Activated T-cell treated with anti-CD3 and anti-CD28 coated beads, Interleukin-2, amount 50 U/mL, for 24 hours (primary cell): ENCODE data around the gene COG6.

Experiments used
- DNase-seq: peaks from one replicate; pipeline ENCODE4 v3.0.0-alpha.2; 2020
- H3K27ac Mint-ChIP-seq: 2 replicates; pipeline ENCODE4 v1.8.0; 2020; ENCODE audit warnings: mild to moderate bottlenecking, mixed read lengths
- H3K27me3 Mint-ChIP-seq: 2 replicates; pipeline ENCODE4 v1.8.0; 2020; ENCODE audit warnings: mixed read lengths
- H3K36me3 Mint-ChIP-seq: 2 replicates; pipeline ENCODE4 v1.8.0; 2020; ENCODE audit warnings: low read depth, mixed read lengths
- H3K4me1 Mint-ChIP-seq: 2 replicates; pipeline ENCODE4 v1.8.0; 2020; ENCODE audit warnings: low read depth, mixed read lengths
- H3K4me3 Mint-ChIP-seq: 2 replicates; pipeline ENCODE4 v1.8.0; 2020; ENCODE audit warnings: mild to moderate bottlenecking, moderate library complexity, mixed read lengths
- H3K9me3 Mint-ChIP-seq: 2 replicates; pipeline ENCODE4 v1.8.0; 2020; ENCODE audit warnings: mixed read lengths

The COG6 gene

DNA sequence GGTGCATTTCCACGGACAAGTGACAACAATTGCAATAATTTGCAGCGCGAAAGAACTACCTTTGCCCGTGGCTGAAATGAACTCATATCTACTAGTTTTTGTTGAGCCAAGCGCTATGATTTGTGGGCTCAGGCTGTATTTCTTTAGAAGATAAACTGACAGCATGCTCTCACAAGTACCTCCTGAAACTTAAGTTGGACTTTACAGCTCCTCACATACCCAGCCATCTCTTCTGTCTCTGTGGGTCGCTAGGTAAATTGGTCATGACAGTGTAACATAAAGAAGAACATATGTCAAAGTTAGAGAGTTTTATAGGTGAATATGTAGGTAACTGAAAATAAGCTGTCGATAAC lies 839 bp downstream of the COG6 start:
- Mint-ChIP-seq H3K27me3 (no peaks in the 10 kb centered on the region), H3K4me1 (peaks cover 33% of the 10 kb centered on the region), H3K9me3 (peaks cover 4% of the 10 kb centered on the region), H3K4me3 (peak overlapping the region; percentile 89), H3K36me3 (peaks cover 26% of the 10 kb centered on the region), H3K27ac (peak overlapping the region; percentile 92)
- DNase-seq = no peak

DNA sequence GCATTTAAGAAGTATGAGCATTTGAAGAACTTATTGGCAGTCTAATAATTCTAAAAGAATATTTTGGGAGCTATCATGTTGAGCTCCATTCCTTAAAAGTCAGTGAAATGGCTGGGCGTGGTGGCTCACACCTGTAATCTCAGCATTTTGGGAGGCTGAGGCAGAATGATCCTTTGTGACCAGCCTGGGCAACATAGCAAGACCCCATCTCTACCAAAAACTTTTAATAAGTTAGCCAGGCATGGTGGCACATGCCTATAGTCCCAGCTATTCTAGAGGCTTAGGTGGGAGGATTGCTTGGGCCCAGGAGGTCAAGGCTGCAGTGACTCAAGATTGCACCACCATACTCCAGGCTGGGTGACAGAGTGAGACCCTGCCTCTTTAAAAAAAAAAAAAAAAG lies 8.0 kb downstream of the COG6 start:
- Mint-ChIP-seq H3K4me3 (no peak overlapping the region), H3K9me3 (no peaks in the 10 kb centered on the region), H3K36me3 (peaks cover 56% of the 10 kb centered on the region), H3K27me3 (no peaks in the 10 kb centered on the region), H3K4me1 (peaks cover 13% of the 10 kb centered on the region), H3K27ac (no peak overlapping the region)
- no peak for DNase-seq

DNA sequence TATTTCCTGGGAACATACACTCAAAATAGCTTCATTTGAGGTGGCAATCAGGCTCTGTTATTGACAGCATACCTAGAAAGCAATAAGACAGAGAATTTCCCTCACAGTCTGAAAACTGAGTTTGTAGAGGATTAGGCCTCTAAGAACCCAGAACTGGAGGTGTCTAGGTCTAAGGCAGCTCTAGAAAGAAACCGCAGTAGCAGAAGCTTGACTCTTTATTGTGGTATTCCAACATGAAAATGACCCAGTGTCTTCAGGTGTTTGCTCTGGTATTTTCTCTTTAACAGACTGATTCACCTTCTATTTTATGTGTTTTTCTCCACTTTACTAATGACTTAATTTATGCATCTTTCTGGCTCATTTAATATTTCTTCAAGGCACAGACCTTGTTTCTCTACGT lies 8.5 kb downstream of the COG6 start:
- no peak for DNase-seq
- peaks cover 58% of the 10 kb centered on the region for H3K36me3 Mint-ChIP-seq
- no peak overlapping the region for H3K27ac Mint-ChIP-seq
- peaks cover 11% of the 10 kb centered on the region for H3K4me1 Mint-ChIP-seq
- no peak overlapping the region for H3K4me3 Mint-ChIP-seq
- no peaks in the 10 kb centered on the region for H3K27me3 Mint-ChIP-seq
- no peaks in the 10 kb centered on the region for H3K9me3 Mint-ChIP-seq

DNA sequence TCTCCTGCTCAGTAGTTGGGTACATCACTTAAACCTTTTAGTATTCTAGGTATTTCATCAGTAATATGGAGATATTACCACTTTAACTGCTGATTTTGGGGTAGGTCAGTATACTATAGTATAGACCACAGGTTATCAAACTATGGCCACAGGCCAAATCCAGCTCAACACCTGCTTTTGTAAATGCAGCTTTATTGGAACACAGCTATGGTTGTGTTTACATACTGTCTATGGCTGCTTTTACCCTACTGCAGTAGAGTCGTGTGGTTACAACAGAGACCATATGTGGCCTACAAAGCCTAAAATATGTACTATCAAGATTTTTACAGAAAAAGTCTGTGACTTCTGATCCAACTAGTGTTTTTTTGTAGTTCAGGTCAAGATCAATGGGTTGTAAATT lies 10.3 kb downstream of the COG6 start:
- Mint-ChIP-seq H3K27me3 (no peaks in the 10 kb centered on the region), H3K36me3 (peaks cover 46% of the 10 kb centered on the region), H3K27ac (no peak overlapping the region)

DNA sequence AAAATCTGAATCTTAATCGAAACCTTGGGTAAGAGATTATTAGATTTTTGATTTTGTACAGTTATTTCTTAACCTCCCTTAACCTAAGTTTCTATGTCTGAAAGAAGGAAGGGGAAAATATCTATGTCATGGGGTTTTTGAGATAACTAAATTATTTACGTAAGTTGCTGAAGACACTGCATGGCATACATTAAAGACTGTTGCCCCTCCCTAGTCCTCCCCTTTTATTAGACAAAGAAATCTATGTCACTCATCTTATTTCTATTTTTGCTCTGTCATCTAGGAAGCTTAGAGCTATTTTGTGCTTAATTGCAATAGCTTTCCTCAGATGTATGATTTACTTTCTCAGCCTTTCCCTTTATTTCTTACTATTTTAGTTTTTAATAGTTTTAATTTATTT lies 15.0 kb downstream of the COG6 start:
- DNase-seq = no peak
- Mint-ChIP-seq H3K4me1 (peaks cover 6% of the 10 kb centered on the region), H3K36me3 (peaks cover 36% of the 10 kb centered on the region), H3K27ac (no peak overlapping the region), H3K4me3 (no peak overlapping the region), H3K27me3 (no peaks in the 10 kb centered on the region), H3K9me3 (peaks cover 3% of the 10 kb centered on the region)

More for the DNA sequence above, 10.3 kb downstream of the COG6 start:
- peaks cover 9% of the 10 kb centered on the region for H3K4me1 Mint-ChIP-seq
- no peak overlapping the region for H3K4me3 Mint-ChIP-seq
- DNase-seq = no peak
- H3K9me3 Mint-ChIP-seq = no peaks in the 10 kb centered on the region

DNA sequence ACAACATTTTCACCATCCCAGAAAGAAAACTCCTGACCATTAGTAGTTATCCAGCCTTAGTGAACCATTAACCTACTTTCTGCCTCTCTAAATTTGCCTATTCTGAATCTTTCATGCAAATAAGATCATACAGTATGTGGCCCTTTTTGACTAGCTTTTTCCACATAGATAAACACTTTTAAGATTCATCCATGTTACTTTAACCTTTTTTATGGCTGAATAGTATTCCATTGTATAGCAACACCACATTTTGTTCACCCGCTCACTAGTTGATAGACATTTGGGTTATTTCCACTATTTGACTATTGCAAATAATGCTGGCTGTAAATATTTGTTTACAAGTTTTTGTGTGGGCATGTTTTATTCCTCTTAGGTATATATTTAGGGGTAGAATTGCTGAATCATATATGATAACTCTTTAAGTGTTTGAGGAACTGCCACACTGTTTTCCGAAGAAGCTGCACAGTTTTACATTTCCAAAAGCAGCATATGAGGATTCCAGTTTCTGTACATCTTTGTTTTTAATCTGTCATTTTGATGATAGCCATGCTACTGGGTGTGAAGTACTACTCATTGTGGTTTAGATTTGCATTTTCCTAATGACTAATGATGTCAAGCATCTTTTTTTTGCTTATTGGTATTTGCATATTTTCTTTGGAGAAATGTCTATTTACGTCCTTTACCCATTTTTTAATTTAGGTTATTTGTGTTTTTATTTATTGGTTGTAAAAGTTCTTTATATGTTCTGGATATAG lies 17.1 kb downstream of the COG6 start:
- H3K4me3 Mint-ChIP-seq = no peak overlapping the region

DNA sequence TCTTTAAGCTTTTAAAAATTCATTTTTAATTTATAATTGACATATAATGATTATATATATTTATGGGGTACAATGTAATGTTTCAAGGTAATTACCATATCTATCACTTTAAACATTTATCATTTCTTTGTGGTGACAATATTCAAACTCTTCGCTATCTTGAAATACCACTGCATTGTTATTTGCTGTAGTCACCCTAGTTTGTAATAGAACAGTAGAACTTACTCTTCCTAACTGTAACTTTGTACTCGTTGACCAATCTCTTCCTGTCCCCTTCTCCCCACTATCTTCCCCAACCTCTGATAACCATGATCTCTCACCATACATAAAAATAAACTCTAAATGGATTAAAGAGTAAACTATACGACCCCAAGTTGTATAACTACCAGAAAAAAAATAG lies 20.4 kb downstream of the COG6 start:
- DNase-seq = no peak
- peaks cover 6% of the 10 kb centered on the region for H3K4me1 Mint-ChIP-seq
- no peaks in the 10 kb centered on the region for H3K27me3 Mint-ChIP-seq
- H3K36me3 Mint-ChIP-seq = peaks cover 36% of the 10 kb centered on the region
- H3K9me3 Mint-ChIP-seq = peaks cover 3% of the 10 kb centered on the region
- H3K4me3 Mint-ChIP-seq = no peak overlapping the region
- H3K27ac Mint-ChIP-seq = no peak overlapping the region

More for the DNA sequence above, 17.1 kb downstream of the COG6 start:
- no peak overlapping the region for H3K27ac Mint-ChIP-seq
- peaks cover 3% of the 10 kb centered on the region for H3K9me3 Mint-ChIP-seq
- H3K4me1 Mint-ChIP-seq = peaks cover 6% of the 10 kb centered on the region
- H3K27me3 Mint-ChIP-seq = no peaks in the 10 kb centered on the region
- DNase-seq = no peak
- peaks cover 18% of the 10 kb centered on the region for H3K36me3 Mint-ChIP-seq

DNA sequence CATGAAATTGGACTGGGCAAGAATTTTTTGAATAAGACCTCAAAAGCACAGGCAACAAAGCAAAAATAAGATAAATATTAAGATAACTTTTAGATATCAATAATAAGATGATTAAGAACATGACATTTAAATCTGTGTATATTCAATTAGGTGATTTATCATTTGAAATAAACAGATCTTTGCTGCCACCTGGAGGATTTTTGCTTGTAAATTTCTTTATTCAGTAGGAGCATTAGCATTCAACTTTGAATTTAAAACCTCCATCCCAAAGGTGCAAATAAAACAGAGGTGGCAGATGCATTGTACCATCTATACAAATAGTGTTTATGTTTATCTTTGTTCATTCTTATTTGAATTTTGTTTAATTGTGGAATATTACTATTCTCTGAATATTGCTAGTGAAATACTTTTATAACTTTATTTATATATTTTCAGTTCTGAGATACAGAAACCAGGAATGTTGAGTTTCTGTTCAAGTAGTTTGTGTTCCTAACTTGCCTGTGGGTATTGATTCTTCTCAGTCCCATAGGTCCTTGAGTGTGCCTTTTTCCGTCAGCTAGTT lies 20.9 kb downstream of the COG6 start:
- Mint-ChIP-seq H3K4me3 (no peak overlapping the region), H3K27ac (no peak overlapping the region), H3K27me3 (no peaks in the 10 kb centered on the region), H3K9me3 (peaks cover 3% of the 10 kb centered on the region), H3K4me1 (peaks cover 6% of the 10 kb centered on the region), H3K36me3 (peaks cover 36% of the 10 kb centered on the region)
- DNase-seq = no peak

DNA sequence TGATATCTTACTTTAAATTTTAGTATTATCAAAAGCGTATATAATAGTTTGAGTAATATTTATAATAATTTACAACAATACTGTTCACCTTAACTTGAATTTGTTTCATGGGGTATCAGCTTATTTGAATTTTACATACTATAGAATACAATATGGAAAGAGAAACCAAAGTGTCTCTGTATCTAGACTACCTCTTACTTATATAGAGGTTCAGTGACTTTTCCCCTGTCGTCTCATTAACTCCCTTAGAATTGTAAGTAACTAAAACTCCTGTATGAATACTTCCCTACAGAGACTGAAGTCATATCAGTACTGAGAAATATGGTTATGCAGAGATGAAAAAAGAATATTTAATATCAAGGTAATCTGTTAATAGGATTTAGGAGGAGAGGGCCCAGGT lies 26.8 kb downstream of the COG6 start:
- Mint-ChIP-seq H3K27me3 (no peaks in the 10 kb centered on the region), H3K9me3 (no peaks in the 10 kb centered on the region), H3K4me1 (peaks cover 9% of the 10 kb centered on the region), H3K4me3 (no peak overlapping the region), H3K27ac (peak overlapping the region; percentile 41), H3K36me3 (peaks cover 44% of the 10 kb centered on the region)
- DNase-seq = no peak

DNA sequence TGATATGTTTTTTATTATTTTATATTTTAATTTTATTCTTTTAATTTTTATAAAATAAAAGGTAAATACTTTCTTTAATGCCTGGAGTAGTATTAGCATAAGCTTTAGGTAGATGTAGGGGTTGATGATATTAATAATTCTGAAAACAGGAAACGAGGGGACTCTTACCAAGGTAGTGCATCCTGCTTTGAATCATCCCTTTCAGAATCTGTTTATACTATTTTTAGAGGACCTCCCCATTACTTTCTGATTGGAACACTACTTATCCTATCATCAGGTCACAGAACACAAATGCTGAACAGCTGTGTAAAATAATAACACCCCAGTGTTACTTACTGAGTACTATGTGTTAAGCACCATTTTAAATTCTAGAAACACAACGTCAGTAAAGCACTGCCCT lies 27.3 kb downstream of the COG6 start:
- no peaks in the 10 kb centered on the region for H3K27me3 Mint-ChIP-seq
- no peak overlapping the region for H3K4me3 Mint-ChIP-seq
- peaks cover 11% of the 10 kb centered on the region for H3K4me1 Mint-ChIP-seq
- no peak for DNase-seq
- no peak overlapping the region for H3K27ac Mint-ChIP-seq
- peaks cover 47% of the 10 kb centered on the region for H3K36me3 Mint-ChIP-seq
- no peaks in the 10 kb centered on the region for H3K9me3 Mint-ChIP-seq

DNA sequence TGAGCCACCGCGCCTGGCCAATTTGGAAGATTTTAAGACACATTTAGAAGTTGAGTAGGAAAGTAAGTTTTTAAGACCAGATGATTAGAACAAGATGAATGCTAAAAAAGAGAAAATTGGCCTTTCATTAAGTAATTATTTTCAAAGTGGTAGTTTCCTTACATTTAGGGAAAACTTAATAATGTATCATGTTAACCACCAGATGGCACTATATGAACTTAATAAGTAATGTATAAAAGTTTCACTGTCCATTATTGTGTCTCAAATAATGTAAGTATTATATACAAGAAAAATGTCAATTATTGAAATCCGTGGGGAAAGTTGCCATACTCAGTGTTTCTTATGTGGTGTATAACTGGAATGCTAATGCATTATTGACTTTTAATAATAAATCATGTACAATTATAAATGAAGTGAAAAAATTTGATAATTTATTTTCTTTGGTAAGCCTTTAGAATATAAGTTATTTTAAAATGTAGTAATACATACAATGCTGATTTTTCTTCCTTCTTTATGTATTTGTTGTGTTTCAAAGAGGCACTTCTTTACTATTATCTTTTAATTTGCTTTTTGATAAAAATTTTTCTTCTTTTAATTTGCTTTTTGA lies 29.2 kb downstream of the COG6 start:
- Mint-ChIP-seq H3K4me1 (peaks cover 27% of the 10 kb centered on the region), H3K27ac (no peak overlapping the region), H3K27me3 (no peaks in the 10 kb centered on the region), H3K9me3 (no peaks in the 10 kb centered on the region), H3K4me3 (no peak overlapping the region), H3K36me3 (peaks cover 48% of the 10 kb centered on the region)
- DNase-seq = no peak

DNA sequence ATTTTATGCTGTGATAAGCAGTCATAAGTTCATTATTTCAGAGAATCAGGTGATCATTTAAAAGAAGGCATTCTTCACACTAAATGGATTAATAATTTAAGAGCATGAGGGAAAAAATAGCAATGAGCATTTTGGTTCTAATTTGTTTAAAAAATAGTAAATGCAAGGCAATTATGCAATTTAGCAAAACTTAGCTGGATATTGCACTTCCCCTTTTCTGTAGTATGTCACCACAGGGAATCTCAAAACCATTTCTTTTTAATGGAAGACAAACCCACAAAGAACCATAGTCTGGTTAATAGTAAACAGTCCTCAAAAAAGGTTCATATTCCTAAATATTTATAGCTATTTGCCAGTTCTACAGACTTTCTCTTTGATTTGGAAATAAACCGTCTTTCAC lies 30.2 kb downstream of the COG6 start:
- no peak overlapping the region for H3K4me3 Mint-ChIP-seq
- peaks cover 27% of the 10 kb centered on the region for H3K4me1 Mint-ChIP-seq
- peaks cover 43% of the 10 kb centered on the region for H3K36me3 Mint-ChIP-seq
- no peak for DNase-seq
- no peaks in the 10 kb centered on the region for H3K9me3 Mint-ChIP-seq
- no peaks in the 10 kb centered on the region for H3K27me3 Mint-ChIP-seq
- no peak overlapping the region for H3K27ac Mint-ChIP-seq

DNA sequence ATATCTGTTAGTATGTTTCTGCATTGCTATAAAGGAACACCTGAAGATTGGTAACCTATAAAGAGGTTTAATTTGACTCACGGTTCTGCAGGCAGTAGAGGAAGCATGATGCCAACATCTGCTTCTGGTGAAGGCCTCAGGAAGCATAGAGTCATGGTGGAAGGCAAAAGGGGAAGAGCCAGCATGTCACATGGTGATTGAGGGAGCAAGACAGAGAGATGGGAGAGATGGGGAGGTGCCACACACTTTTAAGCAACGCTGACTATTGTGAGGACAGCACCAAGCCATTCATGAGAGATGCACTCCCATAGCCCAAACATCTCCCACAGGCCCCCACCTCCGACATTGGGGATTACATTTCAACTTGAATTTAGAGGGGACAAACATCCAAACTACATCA lies 32.8 kb downstream of the COG6 start:
- no peaks in the 10 kb centered on the region for H3K27me3 Mint-ChIP-seq
- H3K36me3 Mint-ChIP-seq = peaks cover 29% of the 10 kb centered on the region
- no peak for DNase-seq
- peaks cover 20% of the 10 kb centered on the region for H3K4me1 Mint-ChIP-seq
- H3K9me3 Mint-ChIP-seq = no peaks in the 10 kb centered on the region
- H3K4me3 Mint-ChIP-seq = no peak overlapping the region
- peak overlapping the region; percentile 86 for H3K27ac Mint-ChIP-seq

DNA sequence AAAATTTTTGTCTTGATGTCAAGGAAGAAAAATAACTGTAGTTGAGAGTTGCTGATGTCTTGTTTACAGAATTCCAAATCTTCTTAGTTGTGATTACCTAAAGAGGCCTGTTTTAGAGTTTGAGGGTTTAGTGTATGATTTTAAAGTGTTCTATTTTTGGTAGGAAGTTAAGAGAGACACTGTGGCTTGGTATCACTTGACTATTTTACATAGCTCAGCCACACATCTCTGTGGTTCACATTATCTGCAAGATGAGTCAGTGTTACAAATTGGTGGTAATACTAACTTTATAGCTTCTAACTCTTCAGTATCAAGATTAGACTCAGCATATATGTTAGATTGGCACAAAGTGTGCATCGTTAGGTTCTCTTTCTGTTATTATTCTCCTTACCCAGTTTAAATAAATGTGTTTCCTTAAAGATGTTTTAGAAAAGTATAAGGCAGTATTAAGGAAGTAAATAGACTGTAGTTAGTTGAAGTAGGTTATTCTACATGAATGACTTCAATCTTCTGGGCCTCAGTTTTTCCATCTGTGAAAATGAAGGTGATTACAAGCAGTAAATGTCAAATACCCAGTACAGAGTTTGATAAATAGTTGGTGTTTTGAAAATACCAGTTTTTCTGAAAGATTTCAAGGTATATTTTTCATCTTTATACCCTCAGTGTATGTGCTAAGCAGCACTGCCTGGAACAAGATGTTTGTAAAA lies 33.4 kb downstream of the COG6 start:
- H3K27me3 Mint-ChIP-seq = no peaks in the 10 kb centered on the region
- DNase-seq = no peak
- H3K36me3 Mint-ChIP-seq = peaks cover 27% of the 10 kb centered on the region
- no peaks in the 10 kb centered on the region for H3K9me3 Mint-ChIP-seq
- H3K4me1 Mint-ChIP-seq = peaks cover 20% of the 10 kb centered on the region
- peak overlapping the region; percentile 86 for H3K27ac Mint-ChIP-seq
- H3K4me3 Mint-ChIP-seq = no peak overlapping the region
